Measurements from ENCODE around the gene USH1G. TPM values are rescaled to one million over a fixed set of nuclear protein-coding genes. Genes with fewer than 3 reads are reported as not detected.

Gene USH1G
- total RNA-seq, 1 donor from 2014 or later, result not detected

GRCh38 chr17:74953134-74953687 lies 30.2 kb upstream of the USH1G start:
- no peak for DNase-seq

DNA sequence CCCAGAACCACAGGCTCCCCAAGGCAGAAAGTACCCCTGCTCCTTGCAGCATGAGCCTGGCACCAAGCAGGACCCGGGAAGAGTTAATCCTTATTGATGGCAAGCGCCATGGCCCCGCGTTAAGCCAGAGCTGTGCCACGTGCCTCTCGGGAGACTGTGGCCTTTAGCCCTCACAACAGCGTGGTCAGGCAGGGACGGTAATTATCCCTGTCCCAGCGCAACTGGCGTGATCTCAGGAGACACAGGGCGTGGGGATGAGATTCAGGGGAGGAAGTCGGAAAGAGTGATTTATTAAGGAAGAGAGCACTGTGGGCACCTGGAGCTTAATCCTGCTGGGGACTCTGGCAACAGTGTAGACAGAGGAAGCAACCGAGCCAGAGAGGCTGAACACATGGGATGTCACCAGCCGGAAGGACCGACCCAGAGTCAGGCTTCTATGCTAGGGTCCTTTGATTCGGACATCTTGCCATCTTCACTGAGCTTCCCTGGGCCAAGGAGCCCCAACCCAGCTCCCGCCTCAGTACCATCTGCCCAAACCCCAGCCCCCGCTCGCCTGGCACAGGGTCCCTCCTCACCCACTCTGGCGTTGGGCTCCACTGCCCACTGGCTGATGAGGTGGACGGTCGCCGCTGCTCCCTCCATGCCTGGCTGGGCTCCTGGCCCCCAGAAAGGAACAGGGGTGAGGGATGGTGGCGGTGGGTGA lies 29.5 kb upstream of the USH1G start:
- DNase-seq, result no peak

GRCh38 chr17:74951680-74952421 lies 28.8 kb upstream of the USH1G start:
- DNase-seq, result no peak

DNA sequence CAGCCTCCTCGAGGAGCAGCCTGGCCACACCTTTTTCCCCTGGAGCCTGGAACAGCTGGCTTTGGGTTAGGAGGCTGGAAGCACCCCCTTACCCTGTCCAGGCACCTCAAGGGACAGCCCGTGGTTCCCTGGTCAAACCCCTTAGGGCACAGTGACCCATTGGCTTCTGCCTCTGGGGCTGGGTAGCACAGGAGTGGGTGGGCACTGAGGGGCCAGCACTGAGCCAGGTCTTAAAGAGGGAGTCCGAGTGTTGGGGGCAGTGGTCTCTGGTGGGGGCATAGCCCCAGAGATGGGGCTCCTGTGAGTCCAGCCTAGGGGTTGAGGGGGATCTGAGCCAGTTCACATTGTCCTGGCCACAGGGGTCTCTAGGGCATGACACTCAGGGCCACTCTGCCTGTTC lies 28.0 kb upstream of the USH1G start:
- no peak for DNase-seq

DNA sequence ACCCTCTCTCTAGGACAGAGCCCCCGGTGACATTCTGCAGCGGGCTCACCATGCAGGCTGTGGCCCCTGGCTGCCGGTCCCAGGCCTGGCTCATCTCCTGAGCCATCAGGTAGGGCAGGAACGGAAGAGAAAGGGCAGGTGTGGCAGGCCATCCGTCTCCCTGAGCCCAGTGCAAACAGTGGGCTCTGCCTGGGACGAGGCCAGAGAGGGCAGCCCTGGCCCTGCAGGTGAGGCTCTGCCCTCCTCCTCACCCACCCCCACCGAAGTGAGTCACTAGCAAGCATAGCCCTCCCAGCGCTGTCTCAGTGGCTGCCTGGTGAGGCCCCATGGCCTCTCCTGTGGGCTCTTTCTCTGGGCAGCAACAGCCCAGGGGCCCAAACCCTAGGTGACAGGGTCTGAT lies 27.2 kb upstream of the USH1G start:
- no peak for DNase-seq

DNA sequence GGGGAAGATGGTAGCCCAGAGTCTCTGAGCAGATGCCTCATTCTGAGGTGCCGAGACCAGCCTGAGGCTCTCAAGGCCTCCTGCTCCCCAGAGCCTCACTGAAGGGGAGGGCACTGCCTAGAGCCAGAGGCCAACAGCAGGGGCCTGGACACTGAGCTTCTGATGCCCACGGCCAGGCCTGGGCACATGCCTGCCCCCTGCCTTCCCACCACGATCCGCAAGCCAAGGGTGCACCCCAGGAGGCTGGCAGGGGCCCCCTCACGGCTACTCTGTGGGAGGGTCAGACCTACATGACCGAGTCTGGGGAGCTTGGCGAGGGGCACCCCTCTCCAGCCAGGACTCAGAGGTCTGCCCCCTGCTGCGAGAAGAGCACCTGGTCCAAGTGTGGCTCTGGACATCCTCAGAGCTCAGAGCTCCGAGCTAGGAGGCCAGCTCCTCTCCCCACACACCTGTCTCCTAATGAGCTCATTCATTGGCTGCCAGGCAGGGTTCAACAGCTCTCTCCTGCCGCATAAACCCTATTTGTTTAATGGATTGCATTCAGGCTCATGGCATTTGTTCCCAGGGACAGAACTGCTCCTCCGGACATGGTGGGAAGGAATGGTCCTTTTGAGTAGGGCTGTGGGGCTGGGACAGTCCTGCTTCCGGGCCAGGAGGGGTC lies 26.5 kb upstream of the USH1G start:
- no peak for DNase-seq

- DNase-seq, result no peak
Measured at GRCh38 chr17:74947041-74947754, 24.1 kb upstream of the USH1G start.

- DNase-seq, result no peak
Measured at GRCh38 chr17:74946641-74947040, 23.6 kb upstream of the USH1G start.

- DNase-seq, result no peak
Measured at GRCh38 chr17:74945543-74945942, 22.5 kb upstream of the USH1G start.

DNA sequence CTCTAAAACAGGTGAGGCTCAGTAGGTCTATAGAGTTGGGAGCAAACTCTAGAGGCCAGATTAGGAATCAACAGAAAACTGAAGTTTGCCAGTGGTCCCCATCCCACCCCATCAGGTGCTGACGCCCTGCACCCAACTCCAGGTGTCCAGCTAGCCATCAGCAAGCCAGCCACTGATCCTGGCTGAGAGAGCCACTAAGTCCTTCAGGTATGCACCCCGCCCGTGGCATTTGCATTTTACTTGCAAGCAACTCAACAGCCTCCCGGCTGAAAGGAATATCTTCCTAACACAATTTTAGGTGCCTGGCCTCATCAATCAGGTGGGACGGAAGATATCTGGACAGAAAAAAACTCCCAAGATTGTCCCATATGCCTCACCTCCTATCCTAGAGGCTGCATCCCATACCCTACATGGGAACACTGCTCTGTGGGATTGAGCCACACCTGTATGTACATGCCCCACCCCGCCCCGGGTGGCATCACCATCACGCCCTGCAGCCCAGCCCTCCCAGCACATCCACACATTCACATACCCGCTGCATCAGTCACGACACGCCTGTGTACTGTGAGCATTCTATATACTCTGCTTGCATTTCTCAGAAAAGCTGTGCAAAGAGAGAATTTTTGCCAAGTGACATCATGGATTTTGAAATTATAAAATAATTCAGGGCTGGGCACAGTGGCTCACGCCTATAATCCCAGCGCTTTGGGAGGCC lies 20.9 kb upstream of the USH1G start:
- no peak for DNase-seq

GRCh38 chr17:74941128-74941725 lies 18.2 kb upstream of the USH1G start:
- DNase-seq, result no peak

DNA sequence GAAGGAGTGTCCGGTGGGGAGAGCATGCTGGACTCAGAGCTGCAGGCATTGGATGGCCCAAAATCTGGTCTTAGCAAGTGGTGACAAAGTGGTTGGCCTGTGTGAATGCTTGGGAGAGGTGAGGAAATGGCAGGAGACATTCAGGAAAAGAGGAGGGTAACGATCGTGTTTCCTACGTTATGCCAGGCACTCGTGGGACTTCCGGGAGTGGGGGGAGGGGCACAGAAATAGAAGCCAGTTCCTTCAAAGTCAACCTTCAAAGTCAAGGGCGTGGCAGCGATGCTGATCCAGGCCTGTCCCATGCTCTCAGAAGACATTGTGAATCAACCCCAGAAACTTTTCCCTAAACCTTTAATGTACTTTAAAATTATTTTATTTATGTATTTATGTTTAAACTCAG lies 16.5 kb upstream of the USH1G start:
- DNase-seq, result no peak

- DNase-seq, result no peak
Measured at GRCh38 chr17:74938194-74938950, 15.3 kb upstream of the USH1G start.

DNA sequence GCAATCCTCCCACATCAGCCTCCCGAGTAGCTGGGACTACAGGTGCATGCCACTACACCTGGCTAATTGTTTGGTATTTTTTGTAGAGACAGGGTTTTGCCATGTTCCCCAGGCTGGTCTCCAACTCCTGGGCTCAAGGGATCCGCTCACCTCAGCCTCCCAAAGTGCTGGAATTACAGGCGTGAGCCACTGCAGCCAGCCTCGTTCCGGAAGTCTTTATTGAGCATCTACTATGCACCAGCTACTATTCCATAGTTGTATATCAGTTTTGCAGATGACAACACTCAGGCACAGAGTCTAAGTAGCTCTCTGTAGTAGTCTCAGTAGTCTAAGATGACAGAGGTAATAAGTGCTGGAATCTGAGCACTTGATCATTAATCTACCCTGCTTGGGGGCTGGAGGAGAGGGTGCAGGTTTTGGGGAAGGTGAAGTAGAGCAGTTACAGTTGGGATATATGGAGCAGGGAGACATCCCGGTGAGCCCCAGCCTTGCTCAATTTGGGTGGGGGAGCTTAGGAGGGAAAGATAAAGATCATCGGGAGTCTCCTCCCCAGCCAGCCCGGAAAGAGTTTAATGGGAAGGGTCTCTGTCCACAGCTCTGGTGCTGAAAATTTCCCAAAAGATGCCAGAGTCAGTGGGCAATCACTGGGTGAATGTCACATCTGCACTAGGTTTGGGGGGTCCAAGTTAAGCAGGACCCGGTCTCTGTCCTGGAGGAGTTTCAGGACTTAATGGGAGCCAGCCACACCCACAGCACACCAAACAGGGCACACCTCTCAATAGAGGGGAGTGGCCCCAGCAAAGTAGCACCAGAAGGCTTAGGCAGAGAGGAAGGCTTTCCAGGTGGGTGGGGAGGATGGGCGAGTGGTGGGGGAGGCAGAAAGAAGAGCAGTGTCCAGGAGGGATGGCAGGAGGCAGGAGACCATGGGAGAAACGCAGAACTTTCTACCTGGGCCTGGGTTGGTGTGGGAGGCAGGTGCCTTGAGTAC lies 14.3 kb upstream of the USH1G start:
- DNase-seq, result no peak

DNA sequence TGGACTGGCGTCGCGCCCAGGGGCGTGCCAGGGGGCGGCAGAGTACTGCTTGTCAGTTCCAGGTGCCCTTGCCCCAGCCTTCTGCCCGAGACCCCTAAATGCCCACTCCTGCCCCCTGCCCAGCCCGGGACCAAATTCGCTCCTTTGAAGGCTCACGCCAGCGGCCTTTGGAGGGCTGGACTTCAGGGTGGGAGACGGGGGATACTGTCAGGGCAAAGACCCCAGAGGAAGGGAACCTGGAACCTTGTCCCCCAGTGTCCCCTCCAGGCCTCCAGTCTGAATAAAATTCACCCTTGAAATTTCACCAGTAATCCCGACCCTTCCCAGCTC lies 13.4 kb upstream of the USH1G start:
- no peak for DNase-seq

DNA sequence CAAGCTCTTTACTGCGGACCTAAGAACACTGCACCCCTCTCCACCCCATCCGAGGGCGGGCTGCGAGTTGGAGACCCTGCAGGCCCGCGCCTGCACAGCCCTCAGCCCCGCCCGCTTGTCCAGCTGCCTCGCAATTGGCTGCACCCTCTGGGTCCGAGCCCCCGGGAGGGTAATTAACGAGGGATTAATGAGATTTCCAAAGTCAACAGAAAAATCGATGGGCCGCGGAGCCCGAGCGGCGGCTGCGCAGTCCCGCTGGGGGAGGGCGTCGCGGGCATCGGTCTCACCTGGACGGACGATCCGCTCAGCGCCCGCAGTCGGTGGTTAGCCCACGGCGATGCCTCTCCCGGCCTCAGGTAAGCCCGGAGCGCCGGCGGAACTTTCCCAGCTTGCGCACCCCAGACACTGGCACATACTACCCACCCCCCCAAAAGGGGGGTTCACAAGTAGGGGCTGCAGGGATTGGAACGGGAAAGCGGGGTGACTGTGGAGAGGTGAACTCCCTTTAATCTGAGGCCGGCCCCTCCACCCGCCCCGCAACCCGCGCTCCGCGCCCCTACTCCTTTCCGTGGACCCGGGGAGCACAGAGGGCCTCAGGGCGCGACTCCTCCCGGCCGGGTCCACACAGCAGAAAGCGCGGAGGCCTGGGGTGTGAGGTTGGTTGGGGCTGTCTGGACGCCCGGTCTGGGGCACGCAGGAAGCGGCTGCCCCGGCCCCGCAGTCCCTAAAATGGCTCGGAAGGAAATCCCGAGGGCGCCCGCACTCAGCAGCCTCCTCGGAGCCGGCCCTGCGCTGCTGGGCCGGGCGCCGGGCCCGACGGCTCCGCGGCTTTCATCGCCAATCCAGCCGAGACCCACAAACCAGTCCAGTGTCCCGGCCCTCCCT lies 12.8 kb upstream of the USH1G start, which contains the start of gene OTOP3:
Gene OTOP3 (plus strand): TSS at position 314 of the 885 bp plus-strand sequence. CDS start 24 bp downstream, at position 338.
- DNase-seq, result no peak

GRCh38 chr17:74935048-74935447 lies 12.0 kb upstream of the USH1G start:
- no peak for DNase-seq

GRCh38 chr17:74930535-74931036 lies 7.5 kb upstream of the USH1G start:
- DNase-seq, result no peak

Measured in dermis blood vessel endothelial cell (primary cell).